ENCODE data around the gene GSTT4.
"Not testable (repeated sequence)": the region's sequence is repeated elsewhere in the genome, so short reads cannot be mapped to it uniquely, and the experiment has no call there.

GSTT4 gene

DNA sequence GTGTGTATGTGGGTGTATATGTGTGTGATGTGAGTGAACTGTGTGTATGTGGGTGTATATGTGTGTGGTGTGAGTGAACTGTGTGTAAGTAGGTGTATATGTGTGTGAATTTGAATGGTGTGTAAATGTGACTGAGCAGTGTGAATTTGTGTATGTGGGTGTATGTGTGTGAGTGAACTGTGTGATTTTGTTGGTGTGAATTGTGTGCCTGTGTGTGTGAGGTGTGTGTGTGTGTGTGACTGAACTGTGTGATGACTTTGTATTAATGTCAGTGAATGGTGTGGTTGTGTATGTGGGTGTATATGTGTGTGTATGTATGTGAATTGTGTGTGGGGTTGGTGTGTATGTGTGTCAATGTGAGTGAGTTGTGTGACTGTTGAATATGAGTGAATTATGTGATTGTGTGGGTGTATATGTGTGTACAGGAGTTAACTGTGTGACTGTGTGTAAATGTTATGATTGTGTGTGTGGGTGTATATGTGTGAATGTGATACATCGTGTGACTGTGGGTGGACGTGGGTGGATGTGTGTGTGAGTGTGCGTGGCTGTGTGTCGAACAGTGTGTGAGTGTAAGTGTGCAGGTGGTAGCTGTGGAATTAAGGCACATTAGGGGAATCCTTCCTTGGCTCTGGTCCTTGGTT, 18.6 kb downstream of the GSTT4 start:
- DNase-seq (ENCODE audit: low spot score) = not testable (repeated sequence)

DNA sequence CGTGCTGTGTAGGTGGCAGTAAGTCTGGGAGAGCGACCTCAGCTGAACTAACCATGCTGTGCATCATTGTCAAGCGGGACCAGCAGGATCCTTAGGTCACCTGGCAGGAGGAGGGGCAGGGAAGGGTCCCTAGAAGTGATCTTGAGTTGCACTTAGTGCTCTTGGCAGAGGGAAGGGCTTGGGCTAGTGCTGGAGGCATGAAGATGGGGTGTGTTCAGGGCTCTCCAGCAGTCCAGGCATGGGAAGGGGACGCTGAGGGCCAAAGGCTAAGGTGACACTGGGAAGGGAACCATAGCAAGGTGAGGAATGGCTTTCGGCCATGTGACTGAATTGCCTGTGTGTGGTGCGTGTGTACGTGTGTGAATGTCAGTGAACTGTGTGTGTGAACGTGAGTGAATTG, 19.2 kb downstream of the GSTT4 start:
- not testable (repeated sequence) for DNase-seq (ENCODE audit: low spot score)

DNA sequence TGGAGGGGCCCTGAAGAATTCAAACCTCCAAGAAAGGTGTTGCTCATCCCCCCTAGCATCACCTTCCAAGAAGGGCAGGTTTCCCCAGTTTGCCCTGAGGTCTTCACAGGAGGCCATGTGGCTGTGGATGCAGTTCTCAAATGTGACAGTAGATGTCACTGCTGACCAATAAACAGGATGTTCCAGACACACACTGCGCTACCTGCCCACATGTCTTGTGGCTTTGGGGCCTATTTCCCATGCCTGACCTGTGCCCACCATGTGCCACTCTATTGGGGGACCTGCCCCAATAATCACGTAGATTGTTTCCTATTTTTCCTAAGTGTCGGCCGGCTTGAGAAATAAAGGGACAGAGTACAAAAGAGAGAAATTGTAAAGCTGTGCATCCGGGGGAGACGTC, 20.8 kb downstream of the GSTT4 start:
- DNase-seq (ENCODE audit: low spot score) = no peak

DNA sequence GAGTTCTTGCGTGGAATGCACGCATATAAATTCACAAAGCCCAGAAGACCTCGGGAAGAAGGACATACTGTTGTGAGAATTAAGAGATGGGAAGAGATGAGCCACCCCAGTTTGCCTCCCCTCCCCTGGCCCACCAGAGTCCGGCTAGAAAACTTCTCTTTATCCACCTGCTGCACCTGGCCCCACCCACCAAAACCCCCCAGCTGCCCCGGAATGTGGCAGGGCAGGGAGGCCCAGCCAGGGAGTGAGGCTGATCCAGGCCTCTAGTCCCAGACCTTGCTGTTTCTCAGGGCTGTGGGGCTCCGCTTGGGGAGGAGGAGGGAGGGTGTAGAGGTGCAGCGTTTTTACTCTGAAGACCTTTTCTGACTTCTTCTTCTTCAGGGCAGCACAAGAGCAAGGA, 24.7 kb downstream of the GSTT4 start:
- not testable (repeated sequence) for DNase-seq (ENCODE audit: low spot score)

DNA sequence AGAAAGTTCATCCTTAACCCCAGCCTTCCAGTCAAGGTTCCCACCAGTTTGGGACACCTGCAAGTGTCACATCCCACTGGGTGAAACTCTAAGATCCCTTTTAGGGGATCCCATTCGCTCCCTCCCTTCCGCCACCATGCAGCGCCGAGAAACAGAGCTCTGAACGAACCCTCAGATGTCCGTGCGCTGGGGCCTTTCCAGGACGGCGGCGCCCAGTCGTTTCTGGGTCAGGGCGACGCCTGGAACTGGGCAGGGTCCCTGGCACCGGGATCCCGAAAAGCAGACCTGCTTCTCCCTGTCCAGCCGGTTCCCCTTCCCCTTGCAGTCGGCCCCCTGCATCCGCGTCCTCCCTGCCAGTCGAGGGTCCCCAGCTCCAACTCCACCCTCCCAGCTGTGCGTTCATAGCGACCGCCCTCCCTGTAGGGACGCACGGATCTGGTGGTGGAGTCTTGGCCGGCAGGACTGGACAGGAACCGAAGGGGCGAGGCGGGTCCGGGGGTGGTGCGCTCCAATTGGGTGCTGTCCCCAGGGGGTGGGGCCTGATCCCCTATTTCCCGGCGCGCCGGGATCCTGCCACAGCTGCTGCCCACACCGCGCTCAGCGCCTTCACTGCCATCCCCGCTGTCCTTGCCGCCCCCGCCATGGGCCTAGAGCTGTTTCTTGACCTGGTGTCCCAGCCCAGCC, 25.6 kb downstream of the GSTT4 start, which contains the start of gene GSTT2:
Gene GSTT2 (plus strand): TSS at position 578 of the 684 bp plus-strand sequence.
- DNase-seq (ENCODE audit: low spot score) = not testable (repeated sequence)

DNA sequence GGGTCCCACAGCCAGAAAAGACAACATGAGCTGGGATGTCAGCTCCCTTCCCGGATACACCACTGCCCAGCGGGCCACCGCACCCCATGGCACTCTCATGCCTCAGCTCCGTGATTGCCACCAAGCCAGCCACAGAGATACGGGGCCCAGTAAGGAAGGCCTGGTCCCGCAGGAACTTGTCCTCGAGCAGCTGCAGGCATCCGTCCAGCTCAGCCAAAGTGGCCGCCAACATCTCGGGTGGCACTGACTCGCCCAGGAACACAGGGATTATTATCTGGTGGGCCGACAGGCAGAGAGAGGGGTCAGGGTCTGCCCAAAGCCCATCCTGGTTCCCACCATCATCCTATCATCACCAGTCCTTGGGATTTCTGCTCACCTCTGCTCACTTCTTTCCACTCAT, 27.9 kb downstream of the GSTT4 start:
- not testable (repeated sequence) for DNase-seq (ENCODE audit: low spot score)

DNA sequence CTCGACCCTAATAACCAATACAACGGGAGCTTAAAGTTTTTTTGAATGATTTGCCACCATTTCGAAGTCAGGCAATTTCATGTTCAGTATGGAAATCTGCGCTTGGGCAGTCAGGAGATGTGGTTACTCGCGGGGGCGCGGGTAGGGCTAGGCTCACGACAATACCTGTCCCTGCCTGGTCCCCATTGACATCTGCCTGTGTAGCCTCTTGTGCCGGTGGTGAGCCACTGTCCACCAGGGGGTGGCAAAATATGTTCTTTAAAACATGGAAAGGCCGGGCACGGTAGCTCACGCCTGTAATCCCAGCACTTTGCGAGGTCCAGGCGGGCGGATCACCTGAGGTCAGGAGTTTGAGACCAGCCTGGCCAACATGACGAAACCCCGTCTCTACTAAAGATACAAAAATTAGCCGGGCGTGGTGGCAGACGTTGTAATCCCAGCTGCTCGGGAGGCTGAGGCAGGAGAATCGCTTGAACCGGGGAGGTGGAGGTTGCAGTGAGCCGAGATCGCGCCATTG, 30.4 kb downstream of the GSTT4 start:
- DNase-seq (ENCODE audit: low spot score) = not testable (repeated sequence)

DNA sequence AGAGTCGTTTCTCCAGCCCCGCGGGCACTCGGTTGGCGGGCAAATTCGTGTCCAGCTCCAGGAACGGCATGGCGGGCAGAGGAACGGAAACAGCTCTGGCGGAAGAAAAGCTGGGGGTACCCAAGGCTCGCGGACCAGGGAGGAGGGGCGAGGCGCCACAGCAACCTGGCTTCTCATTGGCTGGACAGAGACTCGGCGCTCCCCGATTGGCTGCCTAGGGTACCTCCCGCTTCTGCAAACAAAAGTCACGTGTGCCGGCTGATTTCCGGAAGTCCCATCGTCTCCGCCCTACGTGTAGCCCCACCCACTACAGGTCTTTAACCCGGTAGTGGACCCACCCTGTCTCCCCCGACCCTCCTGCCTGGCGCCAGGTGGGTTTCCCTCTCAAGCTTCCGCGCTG, 30.9 kb downstream of the GSTT4 start, which contains the start of gene DDT:
Gene DDT (minus strand): TSS at position 97 of the 400 bp plus-strand sequence. CDS start 27 bp downstream, at position 70.
- DNase-seq (ENCODE audit: low spot score) = not testable (repeated sequence)

DNA sequence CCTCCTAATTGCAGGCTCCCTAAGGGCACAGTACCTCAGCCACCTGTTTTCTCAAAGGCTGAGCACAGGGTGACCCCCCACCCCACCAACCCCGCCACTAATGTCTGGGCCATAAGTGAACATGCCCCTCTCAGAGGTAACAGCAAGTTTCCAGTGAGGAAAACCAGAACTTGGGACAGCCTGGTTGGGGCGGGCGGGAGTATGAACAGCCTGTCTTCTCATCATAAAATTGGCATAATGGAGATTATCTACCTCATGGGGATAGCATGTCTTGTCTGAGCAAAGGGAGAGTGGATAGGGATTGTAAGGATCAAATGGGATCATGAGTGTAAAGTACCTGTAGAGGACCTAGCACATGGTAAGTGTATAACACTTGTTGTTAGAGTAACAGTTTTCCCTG, 33.3 kb downstream of the GSTT4 start:
- not testable (repeated sequence) for DNase-seq (ENCODE audit: low spot score)

DNA sequence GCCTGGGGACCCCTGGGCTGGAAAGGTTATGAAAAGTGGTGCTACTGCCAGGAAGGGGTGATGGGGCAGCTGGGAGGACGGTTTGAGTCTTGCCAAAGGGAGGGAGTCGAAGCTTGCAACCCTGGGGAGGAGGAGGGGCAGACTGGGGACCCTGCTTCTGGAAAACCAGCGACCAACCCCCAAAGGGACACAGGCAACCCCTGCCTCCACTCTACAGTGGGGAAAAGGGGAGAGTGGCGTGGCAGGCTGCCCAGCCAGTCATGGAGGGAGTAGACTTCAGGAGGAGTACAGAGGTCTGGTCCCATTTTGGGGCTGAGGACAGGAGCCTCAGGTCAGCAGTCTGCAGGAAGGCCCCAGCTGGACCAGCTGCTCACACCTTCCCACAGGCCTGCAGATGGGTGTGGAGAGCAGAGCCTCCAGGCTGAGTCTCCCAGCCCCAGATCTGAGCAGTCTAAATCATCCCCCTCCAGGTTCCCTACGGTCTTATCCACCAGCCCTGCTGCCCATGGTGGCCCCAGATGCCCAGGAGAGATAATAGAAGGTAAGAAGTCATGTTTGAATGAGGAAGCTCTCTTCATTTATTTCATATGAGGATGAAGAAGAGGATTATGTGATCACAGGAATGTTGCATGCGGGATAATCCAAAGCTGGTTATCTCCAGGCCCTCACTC, 34.3 kb downstream of the GSTT4 start:
- DNase-seq (ENCODE audit: low spot score) = no peak

DNA sequence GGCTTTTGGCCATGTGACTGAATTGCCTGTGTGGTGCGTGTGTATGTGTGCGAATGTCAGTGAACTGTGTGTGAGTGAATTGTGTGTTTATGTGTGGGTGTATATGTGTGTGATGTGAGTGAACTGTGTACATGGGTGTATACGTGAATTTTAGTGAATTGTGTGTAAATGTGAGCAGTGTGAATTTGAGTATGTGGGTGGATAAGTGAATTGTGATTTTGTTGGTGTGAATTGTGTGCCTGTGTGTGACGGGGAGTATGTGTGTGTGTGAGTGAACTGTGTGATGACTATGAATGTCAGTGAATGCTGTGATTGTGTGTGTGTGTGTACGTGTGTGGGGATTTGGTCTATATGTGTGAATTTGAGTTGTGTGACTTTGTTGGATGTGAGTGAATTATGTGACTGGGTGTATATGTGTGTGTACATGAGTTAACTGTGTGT, 35.0 kb downstream of the GSTT4 start:
- DNase-seq (ENCODE audit: low spot score) = no peak

DNA sequence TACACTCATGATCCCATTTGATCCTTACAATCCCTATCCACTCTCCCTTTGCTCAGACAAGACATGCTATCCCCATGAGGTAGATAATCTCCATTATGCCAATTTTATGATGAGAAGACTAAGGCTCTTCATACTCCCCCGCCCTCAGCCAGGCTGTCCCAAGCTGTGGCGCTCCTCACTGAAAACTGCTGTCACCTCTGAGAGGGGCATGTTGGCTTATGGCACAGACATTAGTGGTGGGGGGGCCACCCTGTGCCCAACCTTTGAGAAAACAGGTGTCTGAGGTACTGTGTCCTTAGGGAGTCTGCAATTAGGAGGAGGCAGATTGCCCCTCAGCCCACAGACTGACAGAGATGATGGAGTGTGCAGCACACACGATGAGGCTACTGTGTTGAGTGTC, 36.2 kb downstream of the GSTT4 start:
- no peak for DNase-seq (ENCODE audit: low spot score)

DNA sequence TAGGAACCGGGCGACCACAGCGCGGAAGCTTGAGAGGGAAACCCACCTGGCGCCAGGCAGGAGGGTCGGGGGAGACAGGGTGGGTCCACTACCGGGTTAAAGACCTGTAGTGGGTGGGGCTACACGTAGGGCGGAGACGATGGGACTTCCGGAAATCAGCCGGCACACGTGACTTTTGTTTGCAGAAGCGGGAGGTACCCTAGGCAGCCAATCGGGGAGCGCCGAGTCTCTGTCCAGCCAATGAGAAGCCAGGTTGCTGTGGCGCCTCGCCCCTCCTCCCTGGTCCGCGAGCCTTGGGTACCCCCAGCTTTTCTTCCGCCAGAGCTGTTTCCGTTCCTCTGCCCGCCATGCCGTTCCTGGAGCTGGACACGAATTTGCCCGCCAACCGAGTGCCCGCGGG, 38.7 kb downstream of the GSTT4 start, which contains the start of gene DDTL:
Gene DDTL (plus strand): TSS at position 321 of the 400 bp plus-strand sequence. CDS start 27 bp downstream, at position 348.
- DNase-seq (ENCODE audit: low spot score) = not testable (repeated sequence)

DNA sequence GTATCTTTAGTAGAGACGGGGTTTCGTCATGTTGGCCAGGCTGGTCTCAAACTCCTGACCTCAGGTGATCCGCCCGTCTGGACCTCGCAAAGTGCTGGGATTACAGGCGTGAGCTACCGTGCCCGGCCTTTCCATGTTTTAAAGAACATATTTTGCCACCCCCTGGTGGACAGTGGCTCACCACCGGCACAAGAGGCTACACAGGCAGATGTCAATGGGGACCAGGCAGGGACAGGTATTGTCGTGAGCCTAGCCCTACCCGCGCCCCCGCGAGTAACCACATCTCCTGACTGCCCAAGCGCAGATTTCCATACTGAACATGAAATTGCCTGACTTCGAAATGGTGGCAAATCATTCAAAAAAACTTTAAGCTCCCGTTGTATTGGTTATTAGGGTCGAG, 39.2 kb downstream of the GSTT4 start:
- DNase-seq (ENCODE audit: low spot score) = not testable (repeated sequence)

DNA sequence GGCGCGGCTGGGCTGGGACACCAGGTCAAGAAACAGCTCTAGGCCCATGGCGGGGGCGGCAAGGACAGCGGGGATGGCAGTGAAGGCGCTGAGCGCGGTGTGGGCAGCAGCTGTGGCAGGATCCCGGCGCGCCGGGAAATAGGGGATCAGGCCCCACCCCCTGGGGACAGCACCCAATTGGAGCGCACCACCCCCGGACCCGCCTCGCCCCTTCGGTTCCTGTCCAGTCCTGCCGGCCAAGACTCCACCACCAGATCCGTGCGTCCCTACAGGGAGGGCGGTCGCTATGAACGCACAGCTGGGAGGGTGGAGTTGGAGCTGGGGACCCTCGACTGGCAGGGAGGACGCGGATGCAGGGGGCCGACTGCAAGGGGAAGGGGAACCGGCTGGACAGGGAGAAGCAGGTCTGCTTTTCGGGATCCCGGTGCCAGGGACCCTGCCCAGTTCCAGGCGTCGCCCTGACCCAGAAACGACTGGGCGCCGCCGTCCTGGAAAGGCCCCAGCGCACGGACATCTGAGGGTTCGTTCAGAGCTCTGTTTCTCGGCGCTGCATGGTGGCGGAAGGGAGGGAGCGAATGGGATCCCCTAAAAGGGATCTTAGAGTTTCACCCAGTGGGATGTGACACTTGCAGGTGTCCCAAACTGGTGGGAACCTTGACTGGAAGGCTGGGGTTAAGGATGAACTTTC, 44.0 kb downstream of the GSTT4 start, which contains the start of gene GSTT2B:
Gene GSTT2B (minus strand): TSS at position 112 of the 688 bp plus-strand sequence. CDS start 64 bp downstream, at position 48.
- DNase-seq (ENCODE audit: low spot score) = not testable (repeated sequence)

DNA sequence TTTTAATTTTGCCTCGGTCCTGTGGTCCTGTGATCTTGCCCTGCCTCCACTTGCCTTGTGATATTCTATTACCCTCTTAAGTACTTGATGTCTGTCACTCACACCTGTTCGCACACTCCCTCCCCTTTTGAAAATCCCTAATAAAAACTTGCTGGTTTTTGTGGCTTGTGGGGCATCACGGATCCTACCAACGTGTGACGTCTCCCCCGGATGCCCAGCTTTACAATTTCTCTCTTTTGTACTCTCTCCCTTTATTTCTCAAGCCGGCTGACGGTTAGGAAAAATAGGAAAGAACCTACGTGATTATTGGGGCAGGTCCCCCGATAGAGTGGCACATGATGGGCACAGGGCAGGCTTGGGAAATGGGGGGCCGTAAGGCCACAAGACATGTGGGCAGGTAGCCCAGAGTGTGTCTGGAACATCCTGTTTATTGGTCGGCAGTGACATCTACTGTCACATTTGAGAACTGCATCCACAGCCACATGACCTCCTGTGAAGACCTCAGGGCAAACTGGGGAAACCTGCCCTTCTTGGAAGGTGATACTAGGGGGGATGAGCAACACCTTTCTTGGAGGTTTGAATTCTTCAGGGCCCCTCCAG, 48.9 kb downstream of the GSTT4 start:
- DNase-seq (ENCODE audit: low spot score) = not testable (repeated sequence)

DNA sequence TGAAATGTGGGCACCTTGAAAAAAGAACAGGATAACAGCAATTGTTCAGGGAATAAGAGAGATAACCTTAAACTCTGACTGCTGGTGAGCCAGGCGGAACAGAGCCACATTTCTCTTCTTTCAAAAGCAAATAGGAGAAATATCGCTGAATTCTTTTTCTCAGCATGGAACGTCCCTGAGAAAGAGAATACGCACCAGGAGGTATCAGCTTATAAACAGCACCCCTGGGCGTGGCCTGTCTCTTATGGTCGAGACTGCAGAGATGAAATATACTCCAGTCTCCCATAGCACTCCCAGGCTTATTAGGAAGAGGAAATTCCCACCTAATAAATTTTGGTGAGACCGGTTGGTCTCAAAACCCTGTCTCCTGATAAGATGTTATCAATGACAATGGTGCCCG, 49.4 kb downstream of the GSTT4 start:
- DNase-seq (ENCODE audit: low spot score) = not testable (repeated sequence)

DNA sequence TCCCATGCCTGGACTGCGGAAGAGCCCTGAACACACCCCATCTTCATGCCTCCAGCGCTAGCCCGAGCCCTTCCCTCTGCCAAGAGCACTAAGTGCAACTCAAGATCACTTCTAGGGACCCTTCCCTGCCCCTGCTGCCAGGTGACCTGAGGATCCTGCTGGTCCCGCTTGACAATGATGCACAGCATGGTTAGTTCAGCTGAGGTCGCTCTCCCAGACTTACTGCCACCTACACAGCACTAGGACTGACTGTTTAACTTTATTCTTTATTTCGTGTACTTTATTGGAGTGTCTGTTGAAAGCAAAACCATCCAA, 50.3 kb downstream of the GSTT4 start:
- DNase-seq (ENCODE audit: low spot score) = not testable (repeated sequence)

DNA sequence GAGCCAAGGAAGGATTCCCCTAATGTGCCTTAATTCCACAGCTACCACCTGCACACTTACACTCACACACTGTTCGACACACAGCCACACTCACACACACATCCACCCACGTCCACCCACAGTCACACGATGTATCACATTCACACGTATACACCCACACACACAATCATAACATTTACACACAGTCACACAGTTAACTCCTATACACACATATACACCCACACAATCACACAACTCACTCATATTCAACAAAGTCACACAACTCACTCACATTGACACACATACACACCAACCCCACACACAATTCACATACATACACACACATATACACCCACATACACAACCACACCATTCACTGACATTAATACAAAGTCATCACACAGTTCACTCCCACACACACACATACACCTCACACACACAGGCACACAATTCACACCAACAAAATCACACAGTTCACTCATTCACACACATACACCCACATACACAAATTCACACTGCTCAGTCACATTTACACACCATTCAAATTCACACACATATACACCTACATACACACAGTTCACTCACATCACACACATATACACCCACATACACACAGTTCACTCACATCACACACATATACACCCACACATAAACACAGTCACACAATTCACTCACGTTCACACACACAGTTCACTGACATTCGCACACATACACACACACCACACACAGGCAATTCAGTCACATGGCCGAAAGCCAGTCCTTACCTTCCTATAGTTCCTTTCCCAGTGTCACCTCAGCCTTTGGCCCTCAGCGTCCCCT, 50.9 kb downstream of the GSTT4 start:
- DNase-seq (ENCODE audit: low spot score) = not testable (repeated sequence)

DNA sequence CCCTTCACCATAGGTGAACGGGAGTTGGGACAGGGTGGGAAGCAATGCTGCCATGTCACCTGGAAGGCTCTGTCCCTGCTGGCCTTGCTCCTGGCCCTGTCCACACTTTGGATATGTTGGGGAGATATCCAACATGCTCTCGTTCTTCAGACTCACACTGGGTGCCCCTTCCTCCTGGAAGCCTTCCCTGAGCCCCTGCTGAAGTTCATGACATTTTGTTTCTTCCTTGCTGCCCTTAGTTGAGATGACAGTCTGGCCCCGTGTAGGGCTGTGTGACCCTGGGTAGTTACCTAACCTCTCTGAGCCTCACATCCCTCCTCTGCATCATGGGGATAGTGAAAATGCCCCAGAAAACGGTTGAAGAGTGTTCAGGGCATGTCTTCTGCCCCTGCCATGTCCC, 51.8 kb downstream of the GSTT4 start:
- DNase-seq (ENCODE audit: low spot score) = not testable (repeated sequence)

Data from HuH-7.5 (cell line).